ENCODE measurements around the gene PPFIA1. TPM values are rescaled to one million over a fixed set of nuclear protein-coding genes. Genes with fewer than 3 reads are reported as not detected.

PPFIA1 gene
- total RNA-seq, 1 donor from 2014 or later: 52.3 TPM

DNA sequence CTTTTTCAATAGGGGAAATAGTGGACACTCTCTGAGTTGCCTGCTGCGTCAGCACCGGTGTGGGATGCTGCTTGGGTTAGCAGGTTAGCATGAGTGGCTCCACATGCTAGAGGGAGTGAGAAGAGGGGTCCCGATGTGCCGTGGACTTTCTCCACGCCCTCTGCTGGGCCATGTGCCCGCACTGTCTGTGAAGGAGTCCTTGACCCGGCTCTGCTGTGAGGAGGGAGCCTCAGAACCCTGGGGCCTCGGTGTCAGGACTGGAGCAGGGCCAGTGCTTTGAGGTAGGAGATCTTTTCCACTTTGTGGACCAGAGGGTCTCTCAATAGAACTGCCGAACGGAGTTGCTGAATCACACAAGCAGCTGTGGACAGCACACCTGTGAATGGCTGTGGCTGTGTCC, 142.7 kb downstream of the PPFIA1 start:
- no peak overlapping the region for H3K4me3 Mint-ChIP-seq (ENCODE audit: unreplicated experiment)
- no peaks in the 10 kb centered on the region for H3K4me1 Mint-ChIP-seq (ENCODE audit: unreplicated experiment)
- H3K9me3 Mint-ChIP-seq (ENCODE audit: unreplicated experiment): no peaks in the 10 kb centered on the region
- H3K27me3 Mint-ChIP-seq (ENCODE audit: unreplicated experiment): no peaks in the 10 kb centered on the region
- H3K27ac Mint-ChIP-seq (ENCODE audit: unreplicated experiment): no peak overlapping the region
- no peak for DNase-seq (ENCODE audit: low spot score)
- TF ChIP-seq, protein P1, sequence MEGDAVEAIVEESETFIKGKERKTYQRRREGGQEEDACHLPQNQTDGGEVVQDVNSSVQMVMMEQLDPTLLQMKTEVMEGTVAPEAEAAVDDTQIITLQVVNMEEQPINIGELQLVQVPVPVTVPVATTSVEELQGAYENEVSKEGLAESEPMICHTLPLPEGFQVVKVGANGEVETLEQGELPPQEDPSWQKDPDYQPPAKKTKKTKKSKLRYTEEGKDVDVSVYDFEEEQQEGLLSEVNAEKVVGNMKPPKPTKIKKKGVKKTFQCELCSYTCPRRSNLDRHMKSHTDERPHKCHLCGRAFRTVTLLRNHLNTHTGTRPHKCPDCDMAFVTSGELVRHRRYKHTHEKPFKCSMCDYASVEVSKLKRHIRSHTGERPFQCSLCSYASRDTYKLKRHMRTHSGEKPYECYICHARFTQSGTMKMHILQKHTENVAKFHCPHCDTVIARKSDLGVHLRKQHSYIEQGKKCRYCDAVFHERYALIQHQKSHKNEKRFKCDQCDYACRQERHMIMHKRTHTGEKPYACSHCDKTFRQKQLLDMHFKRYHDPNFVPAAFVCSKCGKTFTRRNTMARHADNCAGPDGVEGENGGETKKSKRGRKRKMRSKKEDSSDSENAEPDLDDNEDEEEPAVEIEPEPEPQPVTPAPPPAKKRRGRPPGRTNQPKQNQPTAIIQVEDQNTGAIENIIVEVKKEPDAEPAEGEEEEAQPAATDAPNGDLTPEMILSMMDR (IDR thresholded peaks at IDR 0.05; ENCODE audit: unreplicated experiment): no peak
- H3K36me3 Mint-ChIP-seq (ENCODE audit: low read depth, unreplicated experiment): peaks cover 72% of the 10 kb centered on the region

DNA sequence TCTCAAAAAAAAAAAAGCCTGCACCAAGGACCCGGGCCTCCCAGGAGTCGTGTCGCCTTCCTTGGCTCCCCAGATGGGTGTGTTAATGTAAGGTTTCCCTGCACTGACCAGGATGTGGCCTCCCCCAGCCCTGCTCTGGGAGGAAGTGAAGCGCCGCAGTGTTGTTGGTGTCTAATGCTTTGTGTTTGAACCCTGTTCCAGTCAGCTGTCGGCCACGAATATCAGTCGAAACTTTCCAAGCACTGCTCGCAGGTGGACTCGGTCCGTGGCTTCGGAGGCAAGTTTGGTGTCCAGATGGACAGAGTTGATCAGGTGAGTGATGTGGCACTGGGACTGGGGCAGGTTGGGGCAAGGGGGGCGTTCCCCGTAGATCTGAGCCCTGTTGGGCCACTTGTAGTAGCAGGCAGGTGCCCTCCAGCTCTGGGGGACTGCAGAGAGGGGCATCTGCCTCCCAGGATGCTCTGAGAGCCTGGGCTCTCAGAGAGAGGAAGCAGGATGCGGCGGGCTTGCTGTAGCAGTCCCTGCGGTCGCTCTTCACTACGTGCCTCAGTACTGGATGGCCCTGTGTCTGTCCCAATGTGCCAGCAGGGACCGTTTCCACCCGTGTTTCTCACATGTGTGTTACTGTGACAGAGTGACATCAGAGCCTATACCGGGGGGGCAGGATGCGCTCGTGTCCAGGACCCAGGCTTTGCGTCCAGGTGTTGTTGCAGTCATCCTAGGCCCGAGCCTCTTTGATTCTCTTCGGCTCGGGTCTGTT, 144.0 kb downstream of the PPFIA1 start:
- H3K4me1 Mint-ChIP-seq (ENCODE audit: unreplicated experiment): no peaks in the 10 kb centered on the region
- H3K27ac Mint-ChIP-seq (ENCODE audit: unreplicated experiment): peak overlapping the region; percentile 24
- TF ChIP-seq, protein P1 (IDR thresholded peaks at IDR 0.05; ENCODE audit: unreplicated experiment): no peak
- peak overlapping the region; percentile 65 for H3K4me3 Mint-ChIP-seq (ENCODE audit: unreplicated experiment)
- H3K9me3 Mint-ChIP-seq (ENCODE audit: unreplicated experiment): no peaks in the 10 kb centered on the region
- DNase-seq (ENCODE audit: low spot score): no peak
- peaks cover 66% of the 10 kb centered on the region for H3K36me3 Mint-ChIP-seq (ENCODE audit: low read depth, unreplicated experiment)
- no peaks in the 10 kb centered on the region for H3K27me3 Mint-ChIP-seq (ENCODE audit: unreplicated experiment)

DNA sequence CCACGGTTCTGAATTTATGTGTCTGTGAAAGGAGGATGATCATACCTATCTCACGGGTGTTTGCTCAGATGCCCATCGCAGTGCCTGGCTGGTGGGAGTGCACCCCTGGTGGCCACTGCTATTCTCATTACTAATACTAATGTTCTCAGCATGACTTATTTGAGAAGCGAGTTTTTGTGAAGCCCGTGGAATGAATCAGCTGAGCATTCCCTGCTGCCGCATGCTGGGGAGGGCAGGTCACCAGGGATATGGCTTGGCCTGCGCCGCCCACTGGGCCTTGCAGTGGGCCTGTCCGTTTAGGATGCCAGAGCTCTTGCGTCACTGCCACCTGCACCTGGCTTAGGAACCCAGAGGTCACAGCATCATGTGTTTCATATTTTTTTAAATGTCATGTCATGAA, 144.7 kb downstream of the PPFIA1 start:
- peak overlapping the region; percentile 65 for H3K4me3 Mint-ChIP-seq (ENCODE audit: unreplicated experiment)
- H3K36me3 Mint-ChIP-seq (ENCODE audit: low read depth, unreplicated experiment): peaks cover 62% of the 10 kb centered on the region
- TF ChIP-seq, protein P1 (IDR thresholded peaks at IDR 0.05; ENCODE audit: unreplicated experiment): no peak
- H3K9me3 Mint-ChIP-seq (ENCODE audit: unreplicated experiment): no peaks in the 10 kb centered on the region
- H3K27ac Mint-ChIP-seq (ENCODE audit: unreplicated experiment): no peak overlapping the region
- no peak for DNase-seq (ENCODE audit: low spot score)
- H3K27me3 Mint-ChIP-seq (ENCODE audit: unreplicated experiment): no peaks in the 10 kb centered on the region
- no peaks in the 10 kb centered on the region for H3K4me1 Mint-ChIP-seq (ENCODE audit: unreplicated experiment)

DNA sequence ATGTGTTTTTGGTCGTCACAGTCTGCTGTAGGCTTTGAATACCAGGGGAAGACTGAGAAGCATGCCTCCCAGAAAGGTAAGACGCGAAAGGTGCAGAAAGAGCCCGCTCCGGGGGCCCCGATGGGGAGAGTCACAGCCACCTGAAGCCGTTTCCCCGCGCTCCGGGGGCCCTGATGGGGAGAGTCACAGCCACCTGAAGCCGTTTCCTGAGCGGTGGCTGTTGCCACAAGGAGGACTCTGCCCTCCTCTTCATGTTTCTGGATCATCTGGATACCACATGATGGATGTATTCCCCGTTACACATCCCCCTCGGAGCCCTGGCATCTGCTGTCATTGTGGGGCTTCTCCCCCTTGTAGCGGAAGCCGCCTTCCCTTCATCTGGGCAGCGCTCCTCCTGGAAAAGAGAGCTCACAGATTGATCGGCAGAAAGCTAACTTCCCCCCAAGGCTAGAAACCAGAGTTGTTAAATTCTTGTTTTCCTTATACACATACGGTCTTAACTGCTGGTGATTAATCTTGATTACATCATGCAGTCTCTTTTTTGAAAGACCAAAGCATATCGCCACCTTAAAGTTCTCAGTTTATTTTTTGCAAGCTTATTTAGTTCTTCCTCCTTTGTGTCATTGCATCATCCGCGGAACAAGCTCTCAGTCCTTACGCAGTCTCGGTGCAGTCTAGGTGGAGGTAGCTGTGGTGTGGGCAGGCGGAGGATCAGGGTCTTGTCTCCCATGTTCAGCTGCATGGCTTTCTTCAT, 145.3 kb downstream of the PPFIA1 start:
- peaks cover 60% of the 10 kb centered on the region for H3K36me3 Mint-ChIP-seq (ENCODE audit: low read depth, unreplicated experiment)
- H3K27ac Mint-ChIP-seq (ENCODE audit: unreplicated experiment): no peak overlapping the region
- TF ChIP-seq, protein P1 (IDR thresholded peaks at IDR 0.05; ENCODE audit: unreplicated experiment): no peak
- H3K27me3 Mint-ChIP-seq (ENCODE audit: unreplicated experiment): no peaks in the 10 kb centered on the region
- H3K4me1 Mint-ChIP-seq (ENCODE audit: unreplicated experiment): no peaks in the 10 kb centered on the region
- H3K4me3 Mint-ChIP-seq (ENCODE audit: unreplicated experiment): peak overlapping the region; percentile 62
- H3K9me3 Mint-ChIP-seq (ENCODE audit: unreplicated experiment): no peaks in the 10 kb centered on the region
- no peak for DNase-seq (ENCODE audit: low spot score)

DNA sequence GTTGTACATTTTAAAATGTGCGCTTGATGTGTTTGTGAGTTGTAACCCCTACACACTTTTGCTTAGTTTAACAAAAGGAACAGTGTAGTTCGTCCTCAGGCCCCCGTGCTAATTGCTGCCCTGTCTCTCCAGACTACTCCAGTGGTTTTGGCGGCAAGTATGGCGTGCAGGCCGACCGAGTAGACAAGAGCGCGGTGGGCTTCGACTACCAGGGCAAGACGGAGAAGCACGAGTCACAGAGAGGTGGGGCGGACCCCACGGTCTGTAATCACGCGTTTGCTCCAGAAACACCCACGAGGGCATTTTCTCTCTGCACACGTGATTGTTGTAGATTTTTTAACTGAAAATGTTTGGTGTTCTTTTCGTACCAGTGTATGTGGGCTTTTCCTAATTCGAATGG, 146.4 kb downstream of the PPFIA1 start:
- H3K27ac Mint-ChIP-seq (ENCODE audit: unreplicated experiment): no peak overlapping the region
- H3K36me3 Mint-ChIP-seq (ENCODE audit: low read depth, unreplicated experiment): peaks cover 61% of the 10 kb centered on the region
- H3K27me3 Mint-ChIP-seq (ENCODE audit: unreplicated experiment): no peaks in the 10 kb centered on the region

More for the DNA sequence above, 146.4 kb downstream of the PPFIA1 start:
- H3K4me1 Mint-ChIP-seq (ENCODE audit: unreplicated experiment): no peaks in the 10 kb centered on the region
- H3K4me3 Mint-ChIP-seq (ENCODE audit: unreplicated experiment): no peak overlapping the region
- DNase-seq (ENCODE audit: low spot score): no peak
- TF ChIP-seq, protein P1 (IDR thresholded peaks at IDR 0.05; ENCODE audit: unreplicated experiment): no peak
- no peaks in the 10 kb centered on the region for H3K9me3 Mint-ChIP-seq (ENCODE audit: unreplicated experiment)

Data from endothelial cell (in vitro differentiated cells).